Colon (tissue), 2 donors: ENCODE measurements around the gene CCDC136.

Experiments used
- FAIRE-seq: peaks from 2 replicates; lab custom pipeline; 2012; peaks lifted over from hg19 to GRCh38; lab: Jason Lieb, UNC
- donor health status: control.
- donor health status: control.

CCDC136 gene

DNA sequence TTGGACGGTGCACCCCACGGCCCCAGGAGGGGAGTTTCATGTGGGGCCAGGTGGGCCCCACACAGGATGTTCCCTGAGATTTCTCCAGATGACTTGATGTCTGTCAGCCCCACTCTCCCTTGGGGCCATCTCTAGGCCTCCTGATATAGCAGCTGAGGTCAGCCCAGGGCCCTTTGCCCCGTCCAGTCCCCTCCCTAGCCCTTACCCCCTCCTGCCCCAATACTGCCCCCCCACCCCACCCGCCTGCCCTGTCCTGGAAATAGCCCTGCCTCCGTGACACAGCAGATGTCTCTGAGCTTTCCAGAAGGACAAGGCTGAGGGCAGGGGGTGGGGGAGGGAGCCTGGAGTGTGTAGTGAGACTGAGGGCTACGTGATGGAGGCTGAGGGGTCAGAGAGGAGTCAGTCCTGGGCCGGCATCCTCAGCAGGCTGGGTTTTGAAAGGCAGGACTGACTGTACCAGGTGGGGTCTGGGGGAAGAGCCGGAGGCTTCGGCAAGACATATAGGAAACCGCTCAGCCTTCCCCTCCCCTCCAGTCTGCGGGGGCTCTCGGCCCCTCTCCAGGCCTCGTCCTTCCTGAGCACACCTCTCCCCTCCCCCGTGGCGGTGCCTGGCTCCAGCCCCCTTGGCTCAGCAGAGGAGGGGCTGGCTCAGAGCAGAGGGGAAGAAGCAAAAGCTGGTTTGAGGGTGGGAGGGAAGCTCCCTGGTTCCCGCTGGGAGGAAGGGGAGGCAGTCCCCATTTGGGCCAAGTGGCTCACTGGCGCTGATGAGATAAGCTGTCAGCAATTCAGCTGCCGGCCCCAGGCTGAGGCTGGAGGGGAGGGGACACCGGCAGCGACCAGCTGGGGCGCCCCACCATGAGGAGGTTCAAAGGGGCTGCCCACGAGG lies 40.5 kb downstream of the CCDC136 start:
- FAIRE-seq = no peak

GRCh38 chr7:128832880-128833147 lies 41.0 kb downstream of the CCDC136 start:
- no peak for FAIRE-seq

DNA sequence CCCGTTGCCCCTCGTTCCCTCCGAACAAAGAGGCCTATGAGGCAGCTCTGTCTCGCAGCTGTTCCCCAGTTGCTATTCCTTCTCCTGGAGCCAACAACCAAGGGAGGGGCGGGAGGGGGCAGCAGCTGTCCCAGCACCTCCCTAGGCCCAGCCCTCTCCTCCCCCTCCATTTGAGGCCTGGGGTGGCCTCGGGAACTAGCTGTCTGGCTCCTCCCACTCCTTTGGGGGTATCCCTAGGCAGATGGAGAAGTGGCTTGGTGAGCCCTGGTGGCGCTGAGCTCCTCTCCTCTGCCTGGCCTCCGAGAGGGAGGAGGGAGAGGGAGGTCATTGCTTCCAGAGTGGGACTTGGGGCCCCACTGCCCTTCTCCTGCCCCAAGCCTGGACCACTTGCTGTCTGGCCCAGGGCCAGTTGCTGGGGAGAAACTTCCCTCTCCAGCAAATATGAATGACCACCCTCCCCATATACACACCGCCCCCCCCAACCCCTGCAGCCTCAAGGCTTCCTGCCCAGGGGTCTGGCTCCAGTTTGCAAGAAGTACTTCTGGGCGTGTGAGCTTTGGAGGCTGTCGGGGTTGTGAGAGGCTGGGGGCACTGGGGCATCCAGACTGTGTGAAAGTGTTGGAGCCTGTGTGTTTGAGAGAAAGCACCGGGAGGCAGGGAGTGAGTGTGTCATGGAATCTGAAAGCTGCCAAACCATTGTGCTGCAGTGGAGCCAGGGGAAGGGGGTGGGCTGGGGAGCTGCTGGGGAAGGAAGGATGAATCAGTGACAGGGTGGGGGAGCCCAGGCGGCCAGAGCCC lies 41.6 kb downstream of the CCDC136 start:
- no peak for FAIRE-seq

DNA sequence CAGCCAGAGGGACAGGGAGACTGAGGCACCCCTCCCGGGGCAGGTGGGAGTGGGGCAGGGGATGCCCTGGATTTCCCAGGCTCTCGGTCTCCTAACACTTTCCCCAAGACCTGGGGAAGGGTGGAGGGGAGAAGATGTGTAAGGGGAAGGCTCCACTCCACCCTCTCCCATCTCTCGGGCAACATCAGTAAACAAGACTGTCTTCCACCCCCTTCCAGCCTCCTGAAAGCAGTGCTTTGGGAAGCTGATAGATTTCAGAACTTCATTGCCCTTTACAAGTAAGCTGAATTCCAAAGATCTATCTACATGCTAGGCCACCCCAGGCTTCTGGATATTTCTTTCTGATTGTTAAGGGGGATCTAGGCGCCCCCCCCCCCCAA lies 42.2 kb downstream of the CCDC136 start:
- no peak for FAIRE-seq

- no peak for FAIRE-seq
Observed at GRCh38 chr7:128835231-128835751, 43.5 kb downstream of the CCDC136 start.

DNA sequence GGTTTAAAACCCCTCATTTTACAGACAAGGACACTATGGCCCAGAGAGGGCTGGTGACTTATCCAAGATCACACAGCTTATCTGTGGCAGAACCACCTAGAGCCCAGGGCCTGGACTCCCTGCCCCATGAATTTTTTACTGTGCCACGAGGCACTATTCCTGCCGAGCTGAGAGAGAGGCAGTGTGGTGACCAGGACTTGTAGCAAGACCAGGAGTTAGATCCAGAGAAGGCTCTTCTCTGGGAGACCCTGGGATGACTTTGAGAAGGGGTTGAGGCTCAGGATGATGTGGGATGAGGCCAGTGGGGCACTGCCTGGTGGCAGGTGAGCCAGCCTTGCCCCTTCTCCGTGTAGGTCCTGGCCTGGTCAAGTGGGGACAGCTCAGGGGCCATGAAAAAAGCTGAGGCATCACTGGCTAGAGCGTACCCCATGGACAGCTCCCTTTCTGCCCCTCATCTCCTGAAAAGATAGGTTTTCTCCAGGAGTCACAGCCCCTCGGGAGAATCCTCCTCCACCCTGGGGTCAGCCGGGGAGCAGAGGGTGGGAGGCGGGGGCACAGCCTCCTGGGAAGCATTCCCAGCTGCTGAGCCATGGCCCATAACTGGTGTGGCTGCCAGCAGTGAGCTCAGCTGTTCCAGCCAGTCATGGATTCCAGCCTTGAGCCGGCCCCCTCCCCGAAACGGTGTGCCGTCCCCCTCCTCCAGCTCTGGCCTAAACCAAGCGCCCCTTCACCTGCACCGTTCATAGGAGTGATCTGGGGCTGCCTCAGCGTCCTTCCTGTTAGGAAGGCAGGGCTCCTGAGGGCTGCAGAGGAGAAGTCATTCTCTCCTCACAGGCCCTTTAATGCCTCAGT lies 44.2 kb downstream of the CCDC136 start:
- no peak for FAIRE-seq

DNA sequence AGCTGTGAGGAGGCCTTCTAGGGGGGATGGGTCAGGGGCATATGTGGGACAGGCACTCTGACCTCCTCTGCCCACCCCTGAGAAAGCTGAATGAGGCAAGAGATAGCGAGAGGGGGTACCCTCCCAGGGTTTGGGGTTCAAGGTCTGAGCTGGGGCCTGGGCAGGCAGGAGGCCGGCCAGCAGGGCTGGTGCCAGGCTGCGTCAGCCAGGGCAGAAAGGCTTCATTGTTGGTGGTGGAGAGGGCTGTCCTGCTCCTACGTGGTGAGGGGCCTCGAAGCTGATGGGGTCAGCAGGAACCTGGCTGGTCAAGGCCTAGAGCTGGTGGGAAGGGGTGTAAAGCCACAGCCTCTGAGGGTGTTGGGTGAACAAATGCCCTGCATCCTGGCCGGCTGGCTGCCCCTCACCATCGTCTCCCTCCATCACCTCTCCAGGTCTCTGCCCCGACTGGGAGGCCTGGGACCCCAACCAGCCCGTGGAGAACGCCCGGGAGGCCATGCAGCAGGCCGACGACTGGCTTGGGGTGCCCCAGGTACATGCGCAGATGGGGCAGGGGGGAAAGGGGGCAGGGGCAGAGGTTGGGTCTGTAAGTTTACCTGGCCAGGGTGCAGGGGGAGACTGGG lies 45.1 kb downstream of the CCDC136 start:
- FAIRE-seq = no peak

DNA sequence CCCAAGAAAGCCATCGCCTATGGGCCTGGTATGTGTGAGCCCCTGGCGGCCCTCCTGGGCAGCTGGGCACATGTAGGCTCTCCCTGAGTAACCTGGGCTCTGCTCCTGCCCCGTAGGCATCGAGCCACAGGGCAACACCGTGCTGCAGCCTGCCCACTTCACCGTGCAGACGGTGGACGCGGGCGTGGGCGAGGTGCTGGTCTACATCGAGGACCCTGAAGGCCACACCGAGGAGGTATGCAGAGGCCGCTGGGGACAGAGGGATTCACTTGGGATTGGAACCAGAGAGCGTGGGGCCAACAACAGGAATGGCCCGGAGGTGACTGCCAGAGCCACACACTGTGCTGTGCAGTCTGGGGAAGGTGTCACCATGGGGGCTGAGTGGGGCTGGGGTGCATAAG lies 45.8 kb downstream of the CCDC136 start:
- no peak for FAIRE-seq

DNA sequence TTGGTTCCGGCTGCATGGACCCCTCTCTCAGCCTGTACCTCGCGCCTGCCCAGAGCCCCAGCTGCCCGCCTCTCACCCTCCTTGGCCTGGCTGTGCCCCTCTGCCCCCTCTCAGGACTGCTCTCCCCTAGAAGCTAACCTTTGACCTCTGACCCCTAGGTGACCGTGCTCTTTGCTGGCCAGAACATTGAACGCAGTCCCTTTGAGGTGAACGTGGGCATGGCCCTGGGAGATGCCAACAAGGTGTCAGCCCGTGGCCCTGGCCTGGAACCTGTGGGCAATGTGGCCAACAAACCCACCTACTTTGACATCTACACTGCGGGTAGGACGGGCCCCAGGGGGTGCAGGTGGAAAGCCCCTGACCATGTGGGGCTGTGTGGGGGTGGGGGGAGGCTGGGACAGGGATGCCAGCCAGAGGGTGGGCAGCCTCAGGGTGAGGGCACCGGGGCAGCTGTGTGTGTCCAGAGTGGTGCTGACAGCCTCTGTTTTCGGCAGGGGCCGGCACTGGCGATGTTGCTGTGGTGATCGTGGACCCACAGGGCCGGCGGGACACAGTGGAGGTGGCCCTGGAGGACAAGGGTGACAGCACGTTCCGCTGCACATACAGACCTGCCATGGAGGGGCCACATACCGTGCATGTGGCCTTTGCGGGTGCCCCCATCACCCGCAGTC lies 46.5 kb downstream of the CCDC136 start:
- FAIRE-seq = no peak

- FAIRE-seq = no peak
Observed at GRCh38 chr7:128838981-128839731, 47.4 kb downstream of the CCDC136 start.

GRCh38 chr7:128839751-128840177 lies 48.0 kb downstream of the CCDC136 start:
- FAIRE-seq = no peak

- FAIRE-seq = no peak
Observed at GRCh38 chr7:128840326-128841170, 48.8 kb downstream of the CCDC136 start.

GRCh38 chr7:128841171-128841690 lies 49.5 kb downstream of the CCDC136 start:
- no peak for FAIRE-seq

- FAIRE-seq = no peak
Observed at GRCh38 chr7:128841921-128842673, 50.3 kb downstream of the CCDC136 start.

DNA sequence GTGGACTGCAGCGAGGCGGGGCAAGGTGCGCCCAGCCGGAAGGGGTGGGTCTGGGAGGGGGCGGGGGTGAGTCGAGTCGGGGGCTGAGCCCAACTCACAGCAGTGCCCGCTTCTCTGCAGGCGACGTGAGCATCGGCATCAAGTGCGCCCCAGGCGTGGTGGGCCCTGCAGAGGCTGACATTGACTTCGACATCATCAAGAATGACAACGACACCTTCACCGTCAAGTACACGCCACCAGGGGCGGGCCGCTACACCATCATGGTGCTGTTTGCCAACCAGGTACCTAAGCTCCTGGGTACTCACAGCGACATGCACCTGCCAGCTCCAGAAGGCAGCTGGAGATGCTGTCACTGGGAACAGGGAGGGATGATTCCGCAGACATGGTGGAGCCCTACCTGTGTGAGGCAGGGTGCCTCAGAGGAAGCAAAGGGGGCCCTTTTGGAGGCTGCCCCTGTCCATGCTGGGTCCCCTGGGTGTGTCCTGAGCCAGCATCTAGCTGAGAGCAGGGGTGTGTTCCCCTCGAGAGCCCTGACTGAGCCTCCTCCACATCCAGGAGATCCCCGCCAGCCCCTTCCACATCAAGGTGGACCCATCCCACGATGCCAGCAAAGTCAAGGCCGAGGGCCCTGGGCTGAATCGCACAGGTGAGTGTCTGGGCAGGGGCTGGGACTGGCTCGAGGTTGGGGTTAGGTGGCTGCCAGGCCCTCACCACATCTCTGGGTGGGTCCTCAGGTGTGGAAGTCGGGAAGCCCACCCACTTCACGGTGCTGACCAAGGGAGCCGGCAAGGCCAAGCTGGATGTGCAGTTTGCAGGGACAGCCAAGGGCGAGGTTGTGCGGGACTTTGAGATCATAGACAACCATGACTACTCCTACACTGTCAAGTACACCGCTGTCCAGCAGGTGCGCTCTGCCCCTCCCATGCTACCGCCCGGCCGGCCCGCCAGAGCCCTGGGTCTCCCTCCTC lies 51.2 kb downstream of the CCDC136 start:
- FAIRE-seq = no peak

GRCh38 chr7:128843938-128844621 lies 52.3 kb downstream of the CCDC136 start:
- no peak for FAIRE-seq
